SK-N-DZ (cell line): Measurements from ENCODE around the gene ART4. TPM values are rescaled to one million over a fixed set of nuclear protein-coding genes. Genes with fewer than 3 reads are reported as not detected.

Experiments
- DNase-seq: peaks from one replicate; pipeline ENCODE4 v3.0.0-alpha.2; 2015; ENCODE audit warnings: low spot score
- polyA plus RNA-seq, 2 experiments: library from polyadenylated mRNA; depleted of rRNA; stranded (reverse); fragments of >200 nt; gene quantifications; 2 replicates each; pipeline ENCODE4 v1.2.3, GENCODE V29; 2014

The ART4 gene
- not detected in 2 replicates for polyA plus RNA-seq (2014; cell fraction: cytosol; rRNA removed)
- not detected in 2 replicates for polyA plus RNA-seq (2014; cell fraction: nucleus; rRNA removed)

GRCh38 chr12:14843425-14843887 is at the start of gene ART4:
Gene ART4, minus strand, starts transcription at chr12:14843526. Its CDS starts 413 bp downstream, at chr12:14843113.
- DNase-seq: no peak

- no peak for DNase-seq
Measured at GRCh38 chr12:14892726-14893505, 49.6 kb upstream of the ART4 start.

- no peak for DNase-seq
Measured at GRCh38 chr12:14890701-14891100, 47.4 kb upstream of the ART4 start.

GRCh38 chr12:14886271-14886670 is 42.9 kb upstream of the ART4 start:
- no peak for DNase-seq

GRCh38 chr12:14885718-14886221 is 42.4 kb upstream of the ART4 start, which contains the start of gene MGP:
Gene MGP, minus strand, starts transcription at chr12:14885854. Its CDS starts 63 bp downstream, at chr12:14885791.
- DNase-seq: no peak

- no peak for DNase-seq
Measured at GRCh38 chr12:14884458-14884878, 41.1 kb upstream of the ART4 start.

GRCh38 chr12:14883686-14884085 is 40.4 kb upstream of the ART4 start:
- no peak for DNase-seq

- DNase-seq: no peak
Measured at GRCh38 chr12:14880890-14881453, 37.6 kb upstream of the ART4 start.

- no peak for DNase-seq
Measured at GRCh38 chr12:14879222-14879933, 36.1 kb upstream of the ART4 start.

GRCh38 chr12:14878488-14878887 is 35.2 kb upstream of the ART4 start:
- DNase-seq: no peak

GRCh38 chr12:14876833-14877232 is 33.5 kb upstream of the ART4 start:
- DNase-seq: no peak

GRCh38 chr12:14874882-14875281 is 31.6 kb upstream of the ART4 start:
- DNase-seq: no peak

GRCh38 chr12:14873440-14874185 is 30.3 kb upstream of the ART4 start:
- DNase-seq: peak; percentile 18

GRCh38 chr12:14871886-14872285 is 28.6 kb upstream of the ART4 start:
- DNase-seq: no peak

GRCh38 chr12:14871247-14871646 is 27.9 kb upstream of the ART4 start:
- no peak for DNase-seq

GRCh38 chr12:14868916-14869506 is 25.7 kb upstream of the ART4 start:
- DNase-seq: no peak

GRCh38 chr12:14860490-14860889 is 17.2 kb upstream of the ART4 start:
- no peak for DNase-seq

- no peak for DNase-seq
Measured at GRCh38 chr12:14858513-14858912, 15.2 kb upstream of the ART4 start.

GRCh38 chr12:14854586-14855183 is 11.4 kb upstream of the ART4 start:
- no peak for DNase-seq

- peak; percentile 69 for DNase-seq
Measured at GRCh38 chr12:14853961-14854360, 10.6 kb upstream of the ART4 start.
